NCI-H187 (cell line): Measurements from ENCODE around the gene MAST2.

Experiments used
- DNase-seq, 2 experiments: peaks; one replicate each; lab custom pipeline; 2025; lab: John Stamatoyannopoulos, UW

MAST2 gene

GRCh38 chr1:46065405-46065804, 262.0 kb downstream of the MAST2 start:
- no peak for DNase-seq

- no peak for DNase-seq
These were observed 264.2 kb downstream of the MAST2 start for GRCh38 chr1:46067652-46068051.

- no peak for DNase-seq
These were observed 265.1 kb downstream of the MAST2 start for GRCh38 chr1:46068525-46068924.

- no peak for DNase-seq
These were observed 266.9 kb downstream of the MAST2 start for GRCh38 chr1:46070164-46070814.

GRCh38 chr1:46072975-46073374, 269.6 kb downstream of the MAST2 start:
- no peak for DNase-seq

- no peak for DNase-seq
These were observed 272.9 kb downstream of the MAST2 start for GRCh38 chr1:46076343-46076742.

- DNase-seq = no peak
These were observed 274.2 kb downstream of the MAST2 start for GRCh38 chr1:46077644-46078043.

- no peak for DNase-seq
These were observed 276.8 kb downstream of the MAST2 start for GRCh38 chr1:46080257-46080656.

GRCh38 chr1:46081206-46081605, 277.8 kb downstream of the MAST2 start:
- DNase-seq = no peak

- no peak for DNase-seq
These were observed 278.2 kb downstream of the MAST2 start for GRCh38 chr1:46081619-46082018.

GRCh38 chr1:46083579-46083978, 280.2 kb downstream of the MAST2 start:
- no peak for DNase-seq

GRCh38 chr1:46084553-46085451, 281.4 kb downstream of the MAST2 start:
- DNase-seq = no peak
